ENCODE measurements around the gene IGSF3. TPM values are rescaled to one million over a fixed set of nuclear protein-coding genes. Genes with fewer than 3 reads are reported as not detected.

IGSF3 gene
- total and polyA plus RNA-seq, 7 experiments from 2014 or later: 0.04 to 0.63 (median 0.16) TPM; not detected in 3

DNA sequence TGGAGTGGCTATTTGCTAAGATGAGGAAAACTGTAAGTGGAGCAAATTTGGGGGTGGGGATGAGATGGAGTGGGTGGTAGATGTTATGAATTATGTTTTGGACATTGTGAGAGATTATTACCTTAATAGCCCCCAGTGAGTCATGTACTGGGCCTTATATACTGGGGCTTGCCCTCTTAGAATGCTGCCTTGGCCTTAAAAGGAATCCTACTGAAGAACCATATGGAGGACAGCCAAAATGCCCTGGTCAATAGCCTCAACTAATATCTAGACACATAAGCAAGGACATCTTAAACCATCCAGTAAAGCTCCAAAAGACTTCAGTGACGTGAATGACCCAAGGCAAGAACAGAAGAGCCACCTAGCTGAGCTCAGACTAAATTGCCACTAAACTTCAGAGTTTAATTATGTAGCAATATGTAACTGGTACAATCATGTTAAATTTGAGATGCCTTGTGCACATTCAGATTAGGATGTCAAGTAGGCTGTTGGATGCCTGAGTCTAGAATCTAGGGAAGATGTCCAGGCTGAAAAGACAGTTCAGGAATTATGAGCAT, 13.9 kb upstream of the IGSF3 start:
- Histone ChIP-seq H3K9me3 (ENCODE audit: control insufficient read depth in 2 of 3, low read length in 3 of 3) (no peaks in the 10 kb centered on the region), H3K4me1 (ENCODE audit: control insufficient read depth in 2 of 2, insufficient read depth in 2 of 2, low read length in 2 of 2) (no peaks in the 10 kb centered on the region), H3K36me3 (ENCODE audit: control insufficient read depth in 2 of 3, insufficient read depth in 3 of 3, low read length in 3 of 3) (no peaks in the 10 kb centered on the region), H3K27me3 (ENCODE audit: control insufficient read depth in 2 of 2, insufficient read depth in 2 of 2, low read length in 2 of 2) (no peaks in the 10 kb centered on the region), H3K27ac (ENCODE audit: low read depth, low read length) (no peak overlapping the region), H3K4me3 (ENCODE audit: low read length) (no peak overlapping the region)
- ChIA-PET CTCF (no interaction called here), POLR2A (no interaction called here)
- H3K36me3 Mint-ChIP-seq: peaks cover 0 to 4% (median 0%) of the 10 kb centered on the region in 5 donors
- peaks cover 0 to 1% (median 0%) of the 10 kb centered on the region in 11 donors for H3K9me3 Mint-ChIP-seq
- H3K27ac Mint-ChIP-seq: no peak overlapping the region
- peaks cover 0 to 4% (median 0%) of the 10 kb centered on the region in 7 donors for H3K4me1 Mint-ChIP-seq
- ATAC-seq (no peak), DNase-seq (no peak)
- peaks cover 0 to 30% (median 12%) of the 10 kb centered on the region in 5 donors for H3K27me3 Mint-ChIP-seq
- intact Hi-C loops (cut with micrococcal nuclease): no loop called here
- no peak overlapping the region for H3K4me3 Mint-ChIP-seq

- Histone ChIP-seq H3K36me3 (ENCODE audit: control insufficient read depth in 2 of 3, insufficient read depth in 3 of 3, low read length in 3 of 3) (no peaks in the 10 kb centered on the region), H3K27ac (ENCODE audit: low read depth, low read length) (no peak overlapping the region), H3K9me3 (ENCODE audit: control insufficient read depth in 2 of 3, low read length in 3 of 3) (no peaks in the 10 kb centered on the region), H3K27me3 (ENCODE audit: control insufficient read depth in 2 of 2, insufficient read depth in 2 of 2, low read length in 2 of 2) (no peaks in the 10 kb centered on the region), H3K4me3 (ENCODE audit: low read length) (no peak overlapping the region), H3K4me1 (ENCODE audit: control insufficient read depth in 2 of 2, insufficient read depth in 2 of 2, low read length in 2 of 2) (no peaks in the 10 kb centered on the region)
- ATAC-seq (no peak), DNase-seq (no peak)
- H3K27me3 Mint-ChIP-seq: peaks cover 0 to 34% (median 15%) of the 10 kb centered on the region in 5 donors
- intact Hi-C loops (cut with micrococcal nuclease): no loop called here
- H3K9me3 Mint-ChIP-seq: peaks cover 0 to 1% (median 0%) of the 10 kb centered on the region in 11 donors
- peaks cover 0 to 1% (median 0%) of the 10 kb centered on the region in 7 donors for H3K4me1 Mint-ChIP-seq
- ChIA-PET CTCF (no interaction called here), POLR2A (no interaction called here)
- H3K36me3 Mint-ChIP-seq: peaks cover 0 to 4% (median 0%) of the 10 kb centered on the region in 5 donors
- H3K4me3 Mint-ChIP-seq: no peak overlapping the region
- H3K27ac Mint-ChIP-seq: no peak overlapping the region
These were observed 13.2 kb upstream of the IGSF3 start for GRCh38 chr1:116680752-116681151.

GRCh38 chr1:116679828-116680628, 12.5 kb upstream of the IGSF3 start:
- DNase-seq: no peak
- CTCF ChIA-PET: no interaction called here
- H3K4me1 ChIP-seq (ENCODE audit: control insufficient read depth in 2 of 2, insufficient read depth in 2 of 2, low read length in 2 of 2): no peaks in the 10 kb centered on the region
- intact Hi-C loops (cut with micrococcal nuclease): no loop called here
- Mint-ChIP-seq H3K9me3 (peaks cover 0 to 1% (median 0%) of the 10 kb centered on the region in 11 donors), H3K27ac (no peak overlapping the region), H3K27me3 (peaks cover 2 to 36% (median 17%) of the 10 kb centered on the region in 5 donors), H3K36me3 (peaks cover 0 to 4% (median 0%) of the 10 kb centered on the region in 5 donors), H3K4me1 (peaks cover 0 to 1% (median 0%) of the 10 kb centered on the region in 7 donors), H3K4me3 (no peak overlapping the region)
- H3K27ac ChIP-seq (ENCODE audit: low read depth, low read length): no peak overlapping the region
- ATAC-seq: no peak
- H3K9me3 ChIP-seq (ENCODE audit: control insufficient read depth in 2 of 3, low read length in 3 of 3): no peaks in the 10 kb centered on the region
- H3K27me3 ChIP-seq (ENCODE audit: control insufficient read depth in 2 of 2, insufficient read depth in 2 of 2, low read length in 2 of 2): no peaks in the 10 kb centered on the region
- POLR2A ChIA-PET: no interaction called here
- no peak overlapping the region for H3K4me3 ChIP-seq (ENCODE audit: low read length)
- no peaks in the 10 kb centered on the region for H3K36me3 ChIP-seq (ENCODE audit: control insufficient read depth in 2 of 3, insufficient read depth in 3 of 3, low read length in 3 of 3)

- Mint-ChIP-seq H3K9me3 (peaks cover 0 to 1% (median 0%) of the 10 kb centered on the region in 11 donors), H3K4me3 (no peak overlapping the region), H3K4me1 (peaks cover 0 to 1% (median 0%) of the 10 kb centered on the region in 7 donors), H3K27ac (no peak overlapping the region), H3K27me3 (peaks cover 10 to 42% (median 21%) of the 10 kb centered on the region in 5 donors), H3K36me3 (peaks cover 0 to 4% (median 0%) of the 10 kb centered on the region in 5 donors)
- ChIA-PET POLR2A (no interaction called here), CTCF (no interaction called here)
- Histone ChIP-seq H3K4me3 (ENCODE audit: low read length) (no peak overlapping the region), H3K9me3 (ENCODE audit: control insufficient read depth in 2 of 3, low read length in 3 of 3) (no peaks in the 10 kb centered on the region), H3K27me3 (ENCODE audit: control insufficient read depth in 2 of 2, insufficient read depth in 2 of 2, low read length in 2 of 2) (no peaks in the 10 kb centered on the region), H3K27ac (ENCODE audit: low read depth, low read length) (no peak overlapping the region), H3K4me1 (ENCODE audit: control insufficient read depth in 2 of 2, insufficient read depth in 2 of 2, low read length in 2 of 2) (no peaks in the 10 kb centered on the region), H3K36me3 (ENCODE audit: control insufficient read depth in 2 of 3, insufficient read depth in 3 of 3, low read length in 3 of 3) (no peaks in the 10 kb centered on the region)
- ATAC-seq (no peak), DNase-seq (no peak)
- intact Hi-C loops (cut with micrococcal nuclease): no loop called here
These were observed 11.7 kb upstream of the IGSF3 start for GRCh38 chr1:116679091-116679827.

DNA sequence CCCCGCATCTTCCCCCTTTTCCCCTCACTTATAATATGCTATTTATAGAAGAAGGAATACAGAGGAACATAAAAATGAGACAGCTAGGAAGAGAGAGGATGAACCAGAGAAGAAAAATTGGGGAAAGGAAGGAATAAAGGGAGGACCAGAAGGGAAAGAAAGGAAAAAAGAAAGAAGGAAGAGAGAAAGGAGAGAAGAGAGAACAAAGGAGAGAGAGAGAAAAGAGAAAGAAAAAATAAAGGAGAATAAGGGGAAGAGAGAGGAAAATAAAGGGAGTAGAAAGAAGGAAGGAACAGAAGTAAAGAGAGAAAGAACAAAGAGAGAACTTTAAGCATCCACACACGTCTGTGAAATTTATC, 11.2 kb upstream of the IGSF3 start:
- intact Hi-C loops (cut with micrococcal nuclease): no loop called here
- DNase-seq: no peak
- H3K4me1 Mint-ChIP-seq: peaks cover 0 to 1% (median 0%) of the 10 kb centered on the region in 7 donors
- Histone ChIP-seq H3K27me3 (ENCODE audit: control insufficient read depth in 2 of 2, insufficient read depth in 2 of 2, low read length in 2 of 2) (no peaks in the 10 kb centered on the region), H3K27ac (ENCODE audit: low read depth, low read length) (no peak overlapping the region), H3K4me1 (ENCODE audit: control insufficient read depth in 2 of 2, insufficient read depth in 2 of 2, low read length in 2 of 2) (no peaks in the 10 kb centered on the region), H3K9me3 (ENCODE audit: control insufficient read depth in 2 of 3, low read length in 3 of 3) (no peaks in the 10 kb centered on the region), H3K4me3 (ENCODE audit: low read length) (no peak overlapping the region), H3K36me3 (ENCODE audit: control insufficient read depth in 2 of 3, insufficient read depth in 3 of 3, low read length in 3 of 3) (no peaks in the 10 kb centered on the region)
- peaks cover 15 to 48% (median 27%) of the 10 kb centered on the region in 5 donors for H3K27me3 Mint-ChIP-seq
- no peak overlapping the region for H3K4me3 Mint-ChIP-seq
- CTCF ChIA-PET: no interaction called here
- H3K9me3 Mint-ChIP-seq: peaks cover 0 to 3% (median 0%) of the 10 kb centered on the region in 11 donors
- ATAC-seq: no peak
- POLR2A ChIA-PET: no interaction called here
- peaks cover 0 to 8% (median 0%) of the 10 kb centered on the region in 5 donors for H3K36me3 Mint-ChIP-seq
- no peak overlapping the region for H3K27ac Mint-ChIP-seq

- Mint-ChIP-seq H3K27me3 (peaks cover 24 to 58% (median 34%) of the 10 kb centered on the region in 5 donors), H3K4me1 (peaks cover 0 to 1% (median 0%) of the 10 kb centered on the region in 7 donors), H3K27ac (no peak overlapping the region), H3K4me3 (no peak overlapping the region), H3K9me3 (peaks cover 0 to 3% (median 0%) of the 10 kb centered on the region in 11 donors), H3K36me3 (peaks cover 0 to 8% (median 0%) of the 10 kb centered on the region in 5 donors)
- ChIA-PET CTCF (interaction anchor here (0.6 to 0.9 kb wide), 2 partner anchors 87 to 288 kb away, joined by 3 to 4 read pairs; no protein-coding TSS in a partner anchor), POLR2A (no interaction called here)
- Histone ChIP-seq H3K4me1 (ENCODE audit: control insufficient read depth in 2 of 2, insufficient read depth in 2 of 2, low read length in 2 of 2) (no peaks in the 10 kb centered on the region), H3K27ac (ENCODE audit: low read depth, low read length) (no peak overlapping the region), H3K27me3 (ENCODE audit: control insufficient read depth in 2 of 2, insufficient read depth in 2 of 2, low read length in 2 of 2) (no peaks in the 10 kb centered on the region), H3K4me3 (ENCODE audit: low read length) (no peak overlapping the region), H3K36me3 (ENCODE audit: control insufficient read depth in 2 of 3, insufficient read depth in 3 of 3, low read length in 3 of 3) (no peaks in the 10 kb centered on the region), H3K9me3 (ENCODE audit: control insufficient read depth in 2 of 3, low read length in 3 of 3) (no peaks in the 10 kb centered on the region)
- DNase-seq: no peak
- intact Hi-C loops (cut with micrococcal nuclease): no loop called here
- ATAC-seq: no peak
These were observed 10.0 kb upstream of the IGSF3 start for GRCh38 chr1:116677474-116678062.
